ENCODE data around the gene MRC1.

- TF ChIP-seq CTCF (IDR thresholded peaks at IDR 0.05) = no peak
- no peak for TF ChIP-seq POLR2A (IDR thresholded peaks at IDR 0.05)
These were observed 26.5 kb downstream of the MRC1 start for GRCh38 chr10:17835688-17836087.

Data from Peyer's patch (tissue), 4 donors.